Measurements from ENCODE around the gene TMX1.

The TMX1 gene

GRCh38 chr14:51253880-51254279 lies 13.8 kb downstream of the TMX1 start:
- H3K4me1 ChIP-seq: peaks cover 0 to 12% (median 0%) of the 10 kb centered on the region in 10 experiments; a peak in 5 of 20 replicates
- peaks cover 10 to 32% (median 19%) of the 10 kb centered on the region in 11 experiments for H3K9me3 ChIP-seq (replicated peaks in 1 of 11)
- peaks cover 0 to 2% (median 0%) of the 10 kb centered on the region in 11 experiments; a peak in 2 of 22 replicates for H4K20me1 ChIP-seq
- H3K27ac ChIP-seq: no peak overlapping the region; a peak in 1 of 22 replicates
- no peak overlapping the region for H3K9ac ChIP-seq
- no peak overlapping the region for H3K4me3 ChIP-seq
- no peaks in the 10 kb centered on the region for H3K27me3 ChIP-seq
- peaks cover 84 to 100% (median 95%) of the 10 kb centered on the region in 11 experiments for H3K36me3 ChIP-seq
- no peak for TF ChIP-seq Cebpa-rat (IDR thresholded peaks at IDR 0.05)
- H3K4me2 ChIP-seq: no peak overlapping the region

GRCh38 chr14:51258280-51258679 lies 18.2 kb downstream of the TMX1 start:
- TF ChIP-seq Cebpa-rat (IDR thresholded peaks at IDR 0.05): no peak
- peaks cover 9 to 13% (median 11%) of the 10 kb centered on the region in 11 experiments for H3K9me3 ChIP-seq (replicated peaks in 1 of 11)
- H3K4me2 ChIP-seq: no peak overlapping the region
- H3K36me3 ChIP-seq: peaks cover 52 to 100% (median 80%) of the 10 kb centered on the region in 11 experiments
- no peak overlapping the region for H3K4me3 ChIP-seq
- H3K27me3 ChIP-seq: no peaks in the 10 kb centered on the region
- no peak overlapping the region for H3K27ac ChIP-seq
- no peaks in the 10 kb centered on the region; a peak in 1 of 22 replicates for H4K20me1 ChIP-seq
- H3K4me1 ChIP-seq: peaks cover 0 to 6% (median 0%) of the 10 kb centered on the region in 10 experiments; a peak in 3 of 20 replicates
- no peak overlapping the region for H3K9ac ChIP-seq

GRCh38 chr14:51258788-51259187 lies 18.7 kb downstream of the TMX1 start:
- no peak overlapping the region for H3K9ac ChIP-seq
- no peaks in the 10 kb centered on the region for H3K27me3 ChIP-seq
- no peak for TF ChIP-seq Cebpa-rat (IDR thresholded peaks at IDR 0.05)
- no peaks in the 10 kb centered on the region for H4K20me1 ChIP-seq
- no peak overlapping the region for H3K4me2 ChIP-seq
- H3K27ac ChIP-seq: no peak overlapping the region
- 0 out of 20 replicates have a peak, but pooled peaks cover 0 to under 1% (median 0%) of the 10 kb centered on the region in 10 experiments for H3K4me1 ChIP-seq
- H3K4me3 ChIP-seq: no peak overlapping the region
- H3K9me3 ChIP-seq (replicated peaks in 1 of 11): peaks cover 9 to 13% (median 11%) of the 10 kb centered on the region in 11 experiments
- H3K36me3 ChIP-seq: peaks cover 47 to 100% (median 75%) of the 10 kb centered on the region in 11 experiments

- peaks cover 36 to 92% (median 66%) of the 10 kb centered on the region in 11 experiments for H3K36me3 ChIP-seq
Observed at GRCh38 chr14:51260225-51260624, 20.2 kb downstream of the TMX1 start.

GRCh38 chr14:51261151-51261550 lies 21.1 kb downstream of the TMX1 start:
- Histone ChIP-seq H3K27ac (no peak overlapping the region), H3K4me3 (no peak overlapping the region), H3K9ac (no peak overlapping the region), H3K4me1 (no peaks in the 10 kb centered on the region), H3K36me3 (peaks cover 29 to 83% (median 57%) of the 10 kb centered on the region in 11 experiments), H4K20me1 (no peaks in the 10 kb centered on the region), H3K4me2 (no peak overlapping the region), H3K27me3 (no peaks in the 10 kb centered on the region), H3K9me3 (replicated peaks in 1 of 11) (peaks cover 9 to 13% (median 11%) of the 10 kb centered on the region in 11 experiments)
- no peak for TF ChIP-seq Cebpa-rat (IDR thresholded peaks at IDR 0.05)

More at GRCh38 chr14:51260225-51260624, 20.2 kb downstream of the TMX1 start:
- no peak for TF ChIP-seq Cebpa-rat (IDR thresholded peaks at IDR 0.05)
- Histone ChIP-seq H3K9ac (no peak overlapping the region), H3K4me2 (no peak overlapping the region), H3K9me3 (replicated peaks in 1 of 11) (peaks cover 9 to 13% (median 11%) of the 10 kb centered on the region in 11 experiments), H3K27me3 (no peaks in the 10 kb centered on the region), H4K20me1 (no peaks in the 10 kb centered on the region), H3K27ac (no peak overlapping the region), H3K4me1 (no peaks in the 10 kb centered on the region), H3K4me3 (no peak overlapping the region)

- Histone ChIP-seq H4K20me1 (no peaks in the 10 kb centered on the region), H3K4me3 (no peak overlapping the region), H3K9ac (no peak overlapping the region), H3K9me3 (replicated peaks in 1 of 11) (peaks cover 6 to 9% (median 6%) of the 10 kb centered on the region in 11 experiments), H3K27me3 (no peaks in the 10 kb centered on the region), H3K4me1 (no peaks in the 10 kb centered on the region), H3K4me2 (no peak overlapping the region), H3K36me3 (peaks cover 17 to 66% (median 42%) of the 10 kb centered on the region in 11 experiments), H3K27ac (no peak overlapping the region)
- TF ChIP-seq Cebpa-rat (IDR thresholded peaks at IDR 0.05): no peak
Observed at GRCh38 chr14:51262868-51263267, 22.8 kb downstream of the TMX1 start.

GRCh38 chr14:51269634-51270033 lies 29.6 kb downstream of the TMX1 start:
- Histone ChIP-seq H3K27ac (no peak overlapping the region), H3K4me3 (no peak overlapping the region), H3K4me1 (no peaks in the 10 kb centered on the region), H3K36me3 (peaks cover 0 to 19% (median 5%) of the 10 kb centered on the region in 11 experiments; a peak in 12 of 22 replicates), H3K9ac (no peak overlapping the region), H3K4me2 (no peak overlapping the region), H3K27me3 (no peaks in the 10 kb centered on the region), H3K9me3 (replicated peaks in 1 of 11) (peaks cover 0 to 5% (median 0%) of the 10 kb centered on the region in 11 experiments; a peak in 2 of 22 replicates), H4K20me1 (no peaks in the 10 kb centered on the region)
- no peak for TF ChIP-seq Cebpa-rat (IDR thresholded peaks at IDR 0.05)

- Histone ChIP-seq H3K4me1 (peaks cover 0 to 15% (median 11%) of the 10 kb centered on the region in 10 experiments; a peak in 16 of 20 replicates), H3K27me3 (no peaks in the 10 kb centered on the region), H3K4me3 (no peak overlapping the region), H3K9me3 (replicated peaks in 1 of 11) (peaks cover 0 to 5% (median 0%) of the 10 kb centered on the region in 11 experiments; a peak in 2 of 22 replicates), H3K9ac (no peak overlapping the region), H3K27ac (no peak overlapping the region), H3K4me2 (no peak overlapping the region), H4K20me1 (no peaks in the 10 kb centered on the region), H3K36me3 (no peaks in the 10 kb centered on the region; a peak in 2 of 22 replicates)
- TF ChIP-seq Cebpa-rat (IDR thresholded peaks at IDR 0.05): no peak
Observed at GRCh38 chr14:51276605-51277004, 36.6 kb downstream of the TMX1 start.

- H3K9ac ChIP-seq: no peak overlapping the region
Observed at GRCh38 chr14:51277753-51278415, 37.8 kb downstream of the TMX1 start.

More at GRCh38 chr14:51277753-51278415, 37.8 kb downstream of the TMX1 start:
- Histone ChIP-seq H3K9me3 (replicated peaks in 1 of 11) (no peaks in the 10 kb centered on the region), H3K27me3 (no peaks in the 10 kb centered on the region), H3K4me3 (no peak overlapping the region), H3K4me1 (peaks cover 0 to 15% (median 11%) of the 10 kb centered on the region in 10 experiments; a peak in 16 of 20 replicates), H3K27ac (peak overlapping the region in 5 of 11 experiments; percentile 34 to 61 (median 37); a peak in 11 of 22 replicates), H3K36me3 (no peaks in the 10 kb centered on the region; a peak in 2 of 22 replicates), H4K20me1 (no peaks in the 10 kb centered on the region), H3K4me2 (peak overlapping the region in 10 of 11 experiments; percentile 13 to 65 (median 46); a peak in 17 of 22 replicates)
- peak in 5 of 11 experiments; percentile 12 to 73 (median 43); a peak in 5 of 22 replicates for TF ChIP-seq Cebpa-rat (IDR thresholded peaks at IDR 0.05)
